Uterus (tissue), 4 donors: ENCODE data around the gene COL13A1. TPM values are rescaled to one million over a fixed set of nuclear protein-coding genes. Genes with fewer than 3 reads are reported as not detected.

ENCODE experiments used
- DNase-seq, 2 donors: peaks; one replicate each; pipeline ENCODE4 v3.0.0-alpha.2; 2019 to 2020
- H3K27ac ChIP-seq, 2 donors: fragments of 200-600 bp; sonication (generic); 1 replicate in 1 of 2; 2 replicates in 1 of 2; pipeline ENCODE4 v1.5.1; 2016 to 2018
- H3K27me3 ChIP-seq, 2 donors: fragments of 200-600 bp; sonication (generic); one replicate each; pipeline ENCODE4 v1.5.1; 2018 to 2019; ENCODE audit warnings: control low read depth in 1 of 2
- H3K36me3 ChIP-seq, 2 donors: fragments of 200-600 bp; sonication (generic); one replicate each; pipeline ENCODE4 v1.5.1; 2019; ENCODE audit warnings: control low read depth in 1 of 2
- H3K4me1 ChIP-seq, 2 donors: fragments of 200-600 bp; sonication (generic); one replicate each; pipeline ENCODE4 v1.5.1; 2018 to 2019; ENCODE audit warnings: control low read depth in 1 of 2
- H3K4me3 ChIP-seq, 2 donors: fragments of 200-600 bp; sonication (generic); 1 replicate in 1 of 2; 2 replicates in 1 of 2; pipeline ENCODE4 v1.5.1; 2018 to 2019; ENCODE audit warnings: mild to moderate bottlenecking in 1 of 2
- H3K9me3 ChIP-seq, 2 donors: fragments of 200-600 bp; sonication (generic); one replicate each; pipeline ENCODE4 v1.5.1; 2019; ENCODE audit warnings: control low read depth in 1 of 2
- CTCF ChIP-seq, 4 experiments: fragments of 200-600 bp in 2 of 4; fragments of 450-650 bp in 2 of 4; sonication (generic) in 2 of 4; IDR thresholded peaks; one replicate each; pipeline ENCODE4 v1.5.1; 2016 to 2019; ENCODE audit warnings: antibody characterized with exemption in 4 of 4, mild to moderate bottlenecking in 2 of 4, moderate library complexity in 1 of 4
- POLR2A ChIP-seq, 2 donors: fragments of 450-650 bp; IDR thresholded peaks; one replicate each; pipeline ENCODE4 v1.6.1; 2016; ENCODE audit warnings: antibody characterized with exemption in 2 of 2, mild to moderate bottlenecking in 1 of 2, moderate library complexity in 1 of 2
- intact Hi-C: fragments of 100-400 bp; cut with DNase I; formaldehyde crosslinking; loops from one replicate; pipeline ENCODE4 v1.15.1; 2023; ENCODE audit warnings: low total_unique reads
- total RNA-seq, 4 donors: library from RNA; depleted of rRNA in 3 of 4; stranded (reverse); fragments of >200 nt in 3 of 4; gene quantifications; one replicate each; pipeline versions ENCODE4 v1.1.0 to v1.2.4, GENCODE V29; 2014 to 2023
- donor health status: DM: yes; HTN: yes; CAD: no.

COL13A1 gene
- total RNA-seq, 4 donors from 2014 or later = 2.1 to 13.9 (median 3.6) TPM; not detected in 1

- H3K9me3 ChIP-seq = no peaks in the 10 kb centered on the region
- intact Hi-C loops = no loop called here
- no peak for DNase-seq
- TF ChIP-seq POLR2A (IDR thresholded peaks at IDR 0.05) (no peak), CTCF (IDR thresholded peaks at IDR 0.05) (no peak)
- H3K27me3 ChIP-seq = no peaks in the 10 kb centered on the region
- no peaks in the 10 kb centered on the region for H3K4me1 ChIP-seq
- H3K36me3 ChIP-seq = no peaks in the 10 kb centered on the region
- no peak overlapping the region for H3K27ac ChIP-seq
- no peak overlapping the region for H3K4me3 ChIP-seq
These were observed 177.5 kb downstream of the COL13A1 start for GRCh38 chr10:69979174-69979573.

- Histone ChIP-seq H3K4me1 (no peaks in the 10 kb centered on the region), H3K4me3 (no peak overlapping the region), H3K27ac (no peak overlapping the region), H3K27me3 (no peaks in the 10 kb centered on the region), H3K9me3 (no peaks in the 10 kb centered on the region), H3K36me3 (no peaks in the 10 kb centered on the region)
- TF ChIP-seq POLR2A (IDR thresholded peaks at IDR 0.05) = no peak
- no peak for TF ChIP-seq CTCF (IDR thresholded peaks at IDR 0.05)
- intact Hi-C loops = no loop called here
- DNase-seq = no peak
These were observed 179.0 kb downstream of the COL13A1 start for GRCh38 chr10:69980672-69981071.

GRCh38 chr10:69988094-69988493, 186.4 kb downstream of the COL13A1 start:
- Histone ChIP-seq H3K27ac (no peak overlapping the region), H3K4me3 (no peak overlapping the region), H3K36me3 (no peaks in the 10 kb centered on the region), H3K9me3 (no peaks in the 10 kb centered on the region), H3K27me3 (no peaks in the 10 kb centered on the region), H3K4me1 (no peaks in the 10 kb centered on the region)
- intact Hi-C loops = no loop called here
- no peak for DNase-seq
- TF ChIP-seq POLR2A (IDR thresholded peaks at IDR 0.05) (no peak), CTCF (IDR thresholded peaks at IDR 0.05) (no peak)

- H3K36me3 ChIP-seq = no peaks in the 10 kb centered on the region
- DNase-seq = no peak
- H3K27ac ChIP-seq = no peak overlapping the region
These were observed 189.4 kb downstream of the COL13A1 start for GRCh38 chr10:69991151-69991550.

GRCh38 chr10:69994262-69994661, 192.6 kb downstream of the COL13A1 start:
- Histone ChIP-seq H3K9me3 (no peaks in the 10 kb centered on the region), H3K36me3 (no peaks in the 10 kb centered on the region), H3K27me3 (no peaks in the 10 kb centered on the region), H3K4me3 (no peak overlapping the region), H3K27ac (no peak overlapping the region), H3K4me1 (no peaks in the 10 kb centered on the region)
- TF ChIP-seq CTCF (IDR thresholded peaks at IDR 0.05) = no peak
- TF ChIP-seq POLR2A (IDR thresholded peaks at IDR 0.05) = no peak
- peak; percentile 15 for DNase-seq
- intact Hi-C loops = no loop called here

More at GRCh38 chr10:69991151-69991550, 189.4 kb downstream of the COL13A1 start:
- Histone ChIP-seq H3K4me3 (no peak overlapping the region), H3K9me3 (no peaks in the 10 kb centered on the region), H3K27me3 (no peaks in the 10 kb centered on the region), H3K4me1 (no peaks in the 10 kb centered on the region)
- intact Hi-C loops = no loop called here
- TF ChIP-seq POLR2A (IDR thresholded peaks at IDR 0.05) = no peak
- TF ChIP-seq CTCF (IDR thresholded peaks at IDR 0.05) = no peak
